HG02884 (cell line): Measurements from ENCODE around the gene LENEP.

Experiments
- ATAC-seq: cut with Tn5 transposase; IDR thresholded peaks from one replicate; pipeline ENCODE4 v1.9.1; 2021; ENCODE audit warnings: mild to moderate bottlenecking, moderate library complexity; ENCODE audit not compliant: unreplicated experiment

The LENEP gene

DNA sequence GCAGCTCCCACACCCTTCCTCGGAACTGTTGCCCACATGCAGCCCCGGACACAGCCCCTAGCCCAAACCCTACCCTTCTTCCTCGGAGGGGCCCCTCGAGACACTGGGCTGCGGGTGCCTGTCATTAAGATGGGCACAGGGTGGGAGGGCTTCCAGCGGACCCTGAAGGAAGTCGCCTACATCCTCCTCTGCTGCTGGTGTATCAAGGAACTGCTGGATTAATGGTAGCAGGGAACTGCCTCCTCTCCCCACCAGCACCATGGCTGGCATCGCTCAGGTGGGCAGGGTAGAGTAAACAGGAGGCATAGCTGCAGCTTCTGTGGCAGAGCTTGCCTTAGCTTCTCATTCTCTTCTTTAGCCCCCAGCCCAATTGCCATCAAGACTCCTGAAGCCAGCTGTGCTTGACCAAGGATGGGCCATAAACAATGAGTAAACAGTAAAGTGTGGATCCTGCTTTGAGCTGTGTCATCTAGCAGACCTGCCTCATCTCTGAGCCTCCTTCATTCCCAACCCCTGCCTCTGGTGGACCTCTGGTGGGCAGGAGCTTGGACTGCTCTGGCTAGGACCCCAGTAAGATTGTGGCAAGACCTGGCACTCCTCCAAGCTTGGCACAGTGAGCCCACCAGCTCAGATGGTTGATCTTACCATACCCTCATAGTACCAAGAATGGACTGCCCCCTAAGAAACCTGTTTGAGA is at the start of gene LENEP:
LENEP (plus strand) TSS at position 15 of the 697 bp plus-strand sequence; CDS start at position 37, 22 bp downstream.
- ATAC-seq: no peak

DNA sequence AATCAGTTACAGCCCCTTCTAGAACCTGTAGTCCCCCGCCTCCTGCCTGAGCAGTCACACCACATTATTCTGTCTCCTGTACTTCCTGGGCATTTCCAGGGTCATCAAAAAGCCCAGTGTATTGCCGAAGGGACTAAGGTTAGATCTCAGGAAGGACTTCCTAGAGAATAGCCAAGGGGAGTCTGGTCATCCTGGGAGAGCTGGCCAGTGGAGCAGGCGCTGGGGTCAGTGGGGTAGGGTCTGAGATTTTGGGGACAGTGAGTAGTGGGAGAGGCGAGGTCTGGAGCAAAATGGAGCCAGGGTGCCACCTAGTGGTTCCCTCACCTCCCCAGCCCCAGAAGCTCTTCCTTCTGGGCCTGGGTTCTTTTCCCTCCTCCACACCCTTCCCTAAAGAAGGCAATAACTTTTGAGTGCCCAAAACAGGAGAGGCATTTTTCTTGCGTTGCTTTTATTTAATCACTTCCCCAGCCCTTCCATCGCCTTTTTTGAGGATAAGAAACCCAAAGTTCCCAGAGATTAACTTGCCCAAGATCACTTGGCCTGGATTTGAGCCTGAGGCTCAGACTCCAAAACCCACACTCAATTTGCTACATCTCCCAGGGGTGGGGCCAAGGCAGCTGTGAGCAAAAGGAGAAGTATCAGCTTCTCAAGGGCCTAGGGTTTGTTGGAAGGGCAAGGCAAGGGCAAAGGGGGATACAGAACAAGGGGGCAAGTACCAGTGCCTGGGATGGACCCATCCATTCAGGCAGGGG is 49.6 kb upstream of the LENEP start:
- ATAC-seq: no peak

GRCh38 chr1:154944401-154945159 is 48.8 kb upstream of the LENEP start:
- no peak for ATAC-seq

GRCh38 chr1:154945160-154945961 is 48.0 kb upstream of the LENEP start:
- ATAC-seq: no peak

- ATAC-seq: no peak
Observed at GRCh38 chr1:154945962-154946850, 47.2 kb upstream of the LENEP start.

DNA sequence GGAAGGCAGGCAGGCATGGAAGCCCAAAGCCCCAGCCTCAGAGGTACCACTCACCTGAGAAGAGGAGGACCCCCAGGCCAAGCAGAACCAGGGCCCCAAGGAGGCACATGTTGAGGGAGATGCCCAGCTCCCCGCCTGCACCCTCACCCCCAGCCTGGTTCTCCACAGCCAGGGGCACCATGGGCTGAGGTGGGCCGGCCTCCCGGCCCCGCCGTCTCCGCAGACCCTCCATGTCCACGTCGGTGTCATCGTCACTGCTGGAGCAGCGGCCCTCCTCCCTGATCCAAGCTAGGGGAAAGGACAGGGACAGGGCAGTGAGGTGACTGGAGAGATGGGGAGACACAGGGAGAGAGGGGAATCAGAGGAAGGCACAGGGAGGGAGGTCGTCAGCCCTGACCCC is 45.3 kb upstream of the LENEP start:
- no peak for ATAC-seq

DNA sequence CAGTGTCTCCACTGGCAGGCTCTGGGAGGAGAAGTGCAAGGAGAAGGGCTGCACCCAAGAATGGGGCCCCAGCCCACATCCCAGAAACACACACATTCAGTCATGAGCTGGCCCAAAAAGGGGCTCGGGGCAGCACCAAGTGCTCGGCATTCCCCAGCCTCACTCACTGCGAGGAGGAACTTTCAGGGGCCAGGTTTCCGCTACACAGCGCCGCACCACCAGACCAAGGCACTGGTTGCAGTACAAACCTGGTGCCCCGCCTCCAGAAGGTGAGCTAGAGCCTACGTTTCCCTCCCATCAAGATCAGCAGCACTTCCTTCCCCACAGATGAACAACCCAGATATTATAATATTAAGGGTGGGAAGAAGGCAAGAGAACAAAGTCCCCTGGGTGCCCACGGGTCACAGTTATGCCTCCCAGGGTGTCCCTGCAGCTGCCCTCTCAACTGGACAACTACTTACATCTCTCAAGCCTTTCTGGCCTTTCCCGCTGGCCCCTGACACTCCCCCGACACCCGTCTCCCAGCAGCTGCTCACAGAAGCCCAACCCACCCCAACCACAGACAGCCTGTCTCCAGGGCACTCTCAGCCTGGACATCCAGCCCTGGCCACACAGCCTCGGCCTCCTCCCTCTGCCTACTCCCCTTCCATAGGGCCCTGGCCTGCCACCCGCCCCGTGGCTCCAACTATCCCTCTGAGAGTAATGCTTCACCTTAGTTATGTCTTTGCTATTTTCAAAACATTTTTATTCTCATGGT is 41.3 kb upstream of the LENEP start:
- ATAC-seq: no peak

GRCh38 chr1:154952664-154953063 is 40.7 kb upstream of the LENEP start:
- ATAC-seq: no peak

GRCh38 chr1:154953611-154954038 is 39.8 kb upstream of the LENEP start:
- ATAC-seq: no peak

- no peak for ATAC-seq
Observed at GRCh38 chr1:154954541-154954940, 38.8 kb upstream of the LENEP start.

- peak; percentile 29 for ATAC-seq
Observed at GRCh38 chr1:154955039-154955717, 38.2 kb upstream of the LENEP start.

DNA sequence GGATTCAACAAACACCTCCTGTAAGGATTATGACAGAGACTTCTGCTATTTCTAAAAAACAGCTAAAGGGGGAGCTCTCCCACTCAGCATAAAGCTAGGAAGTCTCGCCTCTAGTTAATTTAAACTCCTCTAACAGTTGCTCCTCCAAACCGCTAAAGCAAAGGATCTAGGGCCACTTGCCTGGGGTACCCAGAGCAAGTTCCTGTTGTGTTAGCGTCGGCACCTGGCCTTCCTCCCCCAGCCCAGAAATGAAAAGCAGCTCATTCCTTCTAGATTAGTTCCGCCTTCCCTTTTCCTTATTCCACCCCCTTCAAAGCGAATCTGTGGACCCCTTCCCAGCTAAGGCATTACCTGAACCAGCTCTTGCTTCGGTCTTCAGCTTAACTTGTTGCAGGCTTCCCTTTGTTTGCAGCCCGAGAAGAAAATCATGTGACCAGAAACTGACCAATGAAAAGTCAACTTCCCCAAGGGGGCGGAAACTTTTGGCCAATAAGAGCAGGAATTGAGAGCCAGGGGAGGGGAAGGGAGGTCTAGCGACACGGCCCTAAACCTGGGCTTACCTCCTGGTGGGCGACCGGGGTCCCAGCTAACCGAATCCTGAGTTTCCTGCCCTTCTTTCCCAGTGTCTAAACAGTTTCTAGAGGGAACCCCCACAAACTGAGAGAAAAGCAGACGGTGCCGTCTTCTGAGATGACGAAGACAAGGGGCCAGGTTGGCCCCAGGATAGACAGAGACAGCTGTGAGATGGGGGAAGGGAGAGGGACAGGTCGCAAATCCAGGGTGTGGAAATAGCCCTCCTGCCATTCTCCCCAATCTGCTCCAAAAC is 37.5 kb upstream of the LENEP start, which contains the start of gene PBXIP1:
PBXIP1 (minus strand) TSS at position 382 of the 826 bp plus-strand sequence. CDS start 2,378 bp downstream, outside the sequence.
- ATAC-seq: peak; percentile 56

GRCh38 chr1:154956544-154956941 is 36.8 kb upstream of the LENEP start:
- ATAC-seq: no peak

GRCh38 chr1:154957091-154957657 is 36.2 kb upstream of the LENEP start:
- no peak for ATAC-seq

DNA sequence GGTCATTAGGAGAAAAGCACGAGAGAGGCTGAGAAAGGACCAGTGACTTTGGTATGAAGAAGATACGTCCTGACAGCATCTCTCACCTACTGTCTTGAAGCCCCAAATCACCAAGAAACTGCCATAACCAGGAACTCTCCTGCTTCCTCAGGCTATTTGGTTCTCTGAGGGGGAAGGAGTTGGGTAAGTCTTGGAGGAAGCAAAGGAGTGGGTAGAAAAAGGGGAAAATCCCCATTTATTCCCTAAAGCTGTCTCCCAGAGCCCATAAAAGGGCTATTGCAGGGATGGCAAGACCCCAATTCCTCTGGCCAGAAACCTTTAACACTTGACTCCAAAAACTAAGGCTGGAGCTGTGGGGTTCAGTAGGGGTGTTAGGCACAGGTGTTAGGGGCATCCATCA is 35.4 kb upstream of the LENEP start:
- no peak for ATAC-seq

DNA sequence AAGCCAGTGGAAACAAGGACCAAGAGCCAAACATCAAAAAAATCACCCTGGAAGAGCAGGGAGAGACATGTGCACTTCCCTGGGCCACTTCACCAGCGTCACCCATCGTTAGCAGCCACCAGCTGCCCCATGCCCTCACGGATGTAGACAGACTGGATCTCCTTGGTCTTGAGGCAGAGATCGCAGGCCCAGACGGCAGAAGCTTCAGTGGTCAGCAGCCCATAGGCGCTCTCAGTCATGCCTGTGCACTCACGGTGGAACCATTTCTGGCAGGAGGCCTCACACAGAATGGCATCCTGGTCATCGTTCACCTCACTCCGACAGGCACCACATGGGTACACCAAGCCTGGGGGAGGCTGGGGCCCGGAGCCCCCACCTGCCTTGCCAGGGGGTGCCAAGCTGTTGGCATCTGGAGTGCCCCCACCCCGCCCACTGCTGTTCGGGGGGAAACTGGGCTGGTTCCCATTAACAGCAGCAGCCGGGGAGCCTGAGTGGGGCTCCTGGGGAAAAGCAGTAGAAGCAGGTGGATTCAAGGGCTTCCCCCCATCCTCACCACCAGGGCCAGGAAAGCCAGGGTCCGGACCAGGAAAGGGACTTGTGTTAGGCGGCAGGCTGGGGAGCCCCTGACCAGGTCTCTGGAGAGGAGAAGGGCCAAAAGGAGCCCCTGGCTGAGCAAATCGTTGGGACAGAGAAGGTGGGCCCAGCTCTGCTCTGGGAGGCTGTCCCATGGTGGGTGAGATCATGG is 34.5 kb upstream of the LENEP start:
- no peak for ATAC-seq

- no peak for ATAC-seq
Observed at GRCh38 chr1:154959426-154959780, 34.0 kb upstream of the LENEP start.
